ENCODE data around the gene ALS2CL.
A peak's percentile ranks its signal among the peaks of the same experiment; 100 is the strongest.
"Not testable (repeated sequence)": the region's sequence is repeated elsewhere in the genome, so short reads cannot be mapped to it uniquely, and the experiment has no call there.

Gene ALS2CL

DNA sequence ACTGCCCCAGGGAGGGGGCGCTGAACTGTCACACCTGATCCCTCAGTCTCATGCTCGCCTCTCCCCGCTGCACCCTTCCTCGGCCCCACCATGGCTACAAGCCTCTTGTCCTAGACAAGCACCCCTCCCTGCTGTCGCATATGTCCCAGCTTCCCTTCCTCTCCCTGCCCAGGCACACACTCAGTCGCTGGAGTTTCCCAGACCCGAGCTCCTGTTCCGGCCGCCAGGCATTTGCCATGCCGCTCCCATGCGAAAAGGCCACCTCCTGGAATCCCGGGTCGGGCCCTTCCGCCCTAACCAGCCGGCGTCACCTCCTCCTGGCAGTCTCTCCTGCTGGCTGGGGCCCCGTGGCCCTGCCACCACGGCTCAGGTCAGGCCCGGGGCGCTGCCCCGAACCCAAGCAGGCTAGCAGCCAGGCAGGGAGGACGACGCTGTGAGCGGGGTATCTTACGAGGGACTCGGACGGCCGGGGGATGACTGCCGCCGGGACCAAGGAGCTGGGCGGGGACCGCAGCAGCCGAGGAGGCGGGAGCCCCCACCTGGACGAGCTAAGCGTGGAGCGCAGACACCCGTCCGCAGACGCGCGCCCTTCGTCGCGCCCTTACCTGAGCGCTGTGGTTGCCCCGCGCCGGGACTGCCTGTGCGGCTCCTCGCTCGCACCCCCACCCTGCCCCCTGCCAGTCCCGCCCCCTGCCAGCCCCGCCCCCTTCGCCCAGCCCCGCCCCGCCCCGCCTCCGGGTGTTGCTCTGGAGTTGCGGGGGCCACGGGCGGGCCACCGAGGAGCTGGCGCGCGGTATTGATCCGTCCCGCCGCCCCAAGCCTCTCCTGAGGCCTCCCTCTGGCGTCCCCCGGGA lies at the start of gene ALS2CL:
ALS2CL (minus strand) TSS at position 642 of the 854 bp plus-strand sequence. CDS start 4,239 bp downstream, outside the sequence.
- peak within 1 kb of the TSS; percentile 59 for H3K4me3 ChIP-seq (replicated peaks; ENCODE audit: low read depth, low read length)
- TF ChIP-seq, protein P1, sequence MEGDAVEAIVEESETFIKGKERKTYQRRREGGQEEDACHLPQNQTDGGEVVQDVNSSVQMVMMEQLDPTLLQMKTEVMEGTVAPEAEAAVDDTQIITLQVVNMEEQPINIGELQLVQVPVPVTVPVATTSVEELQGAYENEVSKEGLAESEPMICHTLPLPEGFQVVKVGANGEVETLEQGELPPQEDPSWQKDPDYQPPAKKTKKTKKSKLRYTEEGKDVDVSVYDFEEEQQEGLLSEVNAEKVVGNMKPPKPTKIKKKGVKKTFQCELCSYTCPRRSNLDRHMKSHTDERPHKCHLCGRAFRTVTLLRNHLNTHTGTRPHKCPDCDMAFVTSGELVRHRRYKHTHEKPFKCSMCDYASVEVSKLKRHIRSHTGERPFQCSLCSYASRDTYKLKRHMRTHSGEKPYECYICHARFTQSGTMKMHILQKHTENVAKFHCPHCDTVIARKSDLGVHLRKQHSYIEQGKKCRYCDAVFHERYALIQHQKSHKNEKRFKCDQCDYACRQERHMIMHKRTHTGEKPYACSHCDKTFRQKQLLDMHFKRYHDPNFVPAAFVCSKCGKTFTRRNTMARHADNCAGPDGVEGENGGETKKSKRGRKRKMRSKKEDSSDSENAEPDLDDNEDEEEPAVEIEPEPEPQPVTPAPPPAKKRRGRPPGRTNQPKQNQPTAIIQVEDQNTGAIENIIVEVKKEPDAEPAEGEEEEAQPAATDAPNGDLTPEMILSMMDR (IDR thresholded peaks at IDR 0.05; ENCODE audit: low read length, missing control alignments): no peak
- DNase-seq (ENCODE audit: low read depth): no peak

DNA sequence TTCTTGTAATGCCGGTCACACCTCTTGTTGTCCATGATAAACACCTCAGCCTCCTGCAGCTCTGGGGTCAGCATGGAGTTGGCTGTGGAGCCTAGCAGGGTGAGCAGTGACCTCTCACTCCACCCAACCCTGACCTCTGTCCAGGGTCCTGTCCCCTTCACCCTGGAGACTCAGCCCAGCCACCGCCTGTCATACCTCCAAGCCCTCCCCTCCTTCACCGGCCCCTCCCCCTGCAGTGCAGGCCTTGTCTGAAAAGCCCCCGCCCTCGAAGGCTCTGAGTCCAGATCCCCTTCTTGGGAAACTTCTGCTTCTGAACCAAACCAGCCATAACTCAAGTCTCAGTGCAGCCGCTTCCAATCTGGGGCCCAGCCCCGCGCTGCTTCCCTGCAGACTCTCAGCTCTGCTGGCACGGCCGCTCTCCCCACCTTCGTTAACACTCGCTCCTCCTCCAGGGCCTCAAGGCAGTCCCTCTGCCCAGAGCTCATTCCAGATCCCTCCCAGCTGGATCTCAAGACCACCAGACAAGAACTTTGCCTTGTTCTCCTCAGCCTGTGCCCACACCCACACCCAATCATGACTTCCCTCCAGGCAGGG lies 49.6 kb upstream of the ALS2CL start:
- no peak overlapping the region for H3K4me3 ChIP-seq (replicated peaks; ENCODE audit: low read depth, low read length)
- TF ChIP-seq, protein P1 (IDR thresholded peaks at IDR 0.05; ENCODE audit: low read length, missing control alignments): no peak
- no peak for DNase-seq (ENCODE audit: low read depth)

DNA sequence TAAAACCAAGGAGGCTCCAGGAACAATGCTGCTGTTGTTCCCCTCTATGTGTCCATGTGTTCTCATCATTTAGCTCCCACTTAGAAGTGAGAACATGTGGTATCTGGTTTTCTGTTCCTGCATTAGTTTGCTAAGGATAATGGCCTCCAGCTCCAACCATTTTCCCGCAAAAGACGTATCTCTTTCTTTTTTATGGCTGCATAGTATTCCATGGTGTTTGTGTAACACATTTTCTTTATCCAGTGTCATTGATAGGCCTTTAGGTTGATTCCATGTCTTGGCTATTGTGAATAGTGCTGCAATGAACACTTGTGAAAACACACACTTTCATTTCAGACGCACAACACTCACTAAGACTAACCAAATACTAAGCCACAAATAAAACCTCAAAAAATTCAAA lies 46.1 kb upstream of the ALS2CL start:
- H3K4me3 ChIP-seq (replicated peaks; ENCODE audit: low read depth, low read length); DNase-seq (ENCODE audit: low read depth): not testable (repeated sequence)

GRCh38 chr3:46737329-46737731 lies 43.9 kb upstream of the ALS2CL start:
- DNase-seq (ENCODE audit: low read depth): no peak
- TF ChIP-seq, protein P1 (IDR thresholded peaks at IDR 0.05; ENCODE audit: low read length, missing control alignments): no peak
- no peak overlapping the region for H3K4me3 ChIP-seq (replicated peaks; ENCODE audit: low read depth, low read length)

GRCh38 chr3:46736006-46736872 lies 42.8 kb upstream of the ALS2CL start:
- DNase-seq (ENCODE audit: low read depth): no peak
- H3K4me3 ChIP-seq (replicated peaks; ENCODE audit: low read depth, low read length): no peak overlapping the region
- TF ChIP-seq, protein P1 (IDR thresholded peaks at IDR 0.05; ENCODE audit: low read length, missing control alignments): no peak

GRCh38 chr3:46734773-46735172 lies 41.3 kb upstream of the ALS2CL start:
- no peak overlapping the region for H3K4me3 ChIP-seq (replicated peaks; ENCODE audit: low read depth, low read length)
- DNase-seq (ENCODE audit: low read depth): no peak
- TF ChIP-seq, protein P1 (IDR thresholded peaks at IDR 0.05; ENCODE audit: low read length, missing control alignments): no peak
